Measurements from ENCODE around the gene DCAF12L2.

GRCh38 chrX:126164226-126164625, 1.9 kb downstream of the DCAF12L2 start:
- TF ChIP-seq GATA3 (IDR thresholded peaks at IDR 0.05; ENCODE audit: low read depth, low read length) (no peak), GATA2 (IDR thresholded peaks at IDR 0.05; ENCODE audit: low read depth, low read length) (no peak)

Measured in SH-SY5Y (cell line).